Measurements from ENCODE around the gene ERGIC3.

DNA sequence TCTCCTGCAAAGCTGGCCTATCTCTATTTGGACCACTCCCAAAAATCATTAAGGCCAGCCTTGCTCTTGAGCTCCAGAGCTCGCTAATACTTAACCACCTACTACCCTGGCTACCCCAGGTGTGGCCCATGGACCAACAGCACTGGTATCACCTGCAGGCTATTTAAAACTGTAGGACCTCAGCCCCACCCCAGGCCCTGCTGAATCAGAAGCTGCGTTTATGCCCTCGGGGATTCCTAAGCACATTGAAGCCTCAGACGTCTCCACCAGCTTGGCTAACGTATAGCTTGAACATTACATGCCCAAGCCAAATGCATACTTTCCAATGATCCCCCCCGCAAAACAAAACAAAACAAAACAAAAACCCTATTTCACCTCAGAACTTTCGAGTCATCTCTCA is 54.0 kb downstream of the ERGIC3 start:
- TF ChIP-seq, protein P1, sequence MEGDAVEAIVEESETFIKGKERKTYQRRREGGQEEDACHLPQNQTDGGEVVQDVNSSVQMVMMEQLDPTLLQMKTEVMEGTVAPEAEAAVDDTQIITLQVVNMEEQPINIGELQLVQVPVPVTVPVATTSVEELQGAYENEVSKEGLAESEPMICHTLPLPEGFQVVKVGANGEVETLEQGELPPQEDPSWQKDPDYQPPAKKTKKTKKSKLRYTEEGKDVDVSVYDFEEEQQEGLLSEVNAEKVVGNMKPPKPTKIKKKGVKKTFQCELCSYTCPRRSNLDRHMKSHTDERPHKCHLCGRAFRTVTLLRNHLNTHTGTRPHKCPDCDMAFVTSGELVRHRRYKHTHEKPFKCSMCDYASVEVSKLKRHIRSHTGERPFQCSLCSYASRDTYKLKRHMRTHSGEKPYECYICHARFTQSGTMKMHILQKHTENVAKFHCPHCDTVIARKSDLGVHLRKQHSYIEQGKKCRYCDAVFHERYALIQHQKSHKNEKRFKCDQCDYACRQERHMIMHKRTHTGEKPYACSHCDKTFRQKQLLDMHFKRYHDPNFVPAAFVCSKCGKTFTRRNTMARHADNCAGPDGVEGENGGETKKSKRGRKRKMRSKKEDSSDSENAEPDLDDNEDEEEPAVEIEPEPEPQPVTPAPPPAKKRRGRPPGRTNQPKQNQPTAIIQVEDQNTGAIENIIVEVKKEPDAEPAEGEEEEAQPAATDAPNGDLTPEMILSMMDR (IDR thresholded peaks at IDR 0.05), result no peak
- TF ChIP-seq POLR2A (IDR thresholded peaks at IDR 0.05), result no peak
